Hepatocyte (in vitro differentiated cells): Measurements from ENCODE around the gene FHIP2A.

Experiments
- CTCF ChIP-seq: fragments of 200-600 bp; sonication (generic); IDR thresholded peaks from 2 replicates; pipeline ENCODE4 v1.5.1; 2016; ENCODE audit warnings: antibody characterized with exemption, mild to moderate bottlenecking; ENCODE audit not compliant: poor library complexity
- EZH2 ChIP-seq: fragments of 200-600 bp; sonication (generic); IDR thresholded peaks from 2 replicates; pipeline ENCODE4 v1.6.1; 2016; ENCODE audit warnings: antibody characterized with exemption, mild to moderate bottlenecking, borderline replicate concordance

GRCh38 chr10:114819322-114819721 is 2.3 kb upstream of the FHIP2A start:
- TF ChIP-seq EZH2 = no peak
- TF ChIP-seq CTCF = no peak
